T-helper 2 cell treated with Interferon-gamma antibody and Interleukin-4, amounts not matched to agents 100 ng/mL and 5 ng/mL, for 36 hours (primary cell): Measurements from ENCODE around the gene GRIA1. TPM values are rescaled to one million over a fixed set of nuclear protein-coding genes. Genes with fewer than 3 reads are reported as not detected.

ENCODE experiments used
- intact Hi-C: fragments of 100-400 bp; cut with micrococcal nuclease; formaldehyde crosslinking; loops from one replicate; pipeline ENCODE4 v1.15.1; 2023
- total RNA-seq: library from RNA; stranded (reverse); gene quantifications from 2 replicates; pipeline ENCODE4 v1.2.3, GENCODE V29; 2022

Gene GRIA1
- total RNA-seq, 1 donor from 2014 or later = not detected

- intact Hi-C loops = no loop called here
These were observed 8.0 kb downstream of the GRIA1 start for GRCh38 chr5:153498516-153498915.

DNA sequence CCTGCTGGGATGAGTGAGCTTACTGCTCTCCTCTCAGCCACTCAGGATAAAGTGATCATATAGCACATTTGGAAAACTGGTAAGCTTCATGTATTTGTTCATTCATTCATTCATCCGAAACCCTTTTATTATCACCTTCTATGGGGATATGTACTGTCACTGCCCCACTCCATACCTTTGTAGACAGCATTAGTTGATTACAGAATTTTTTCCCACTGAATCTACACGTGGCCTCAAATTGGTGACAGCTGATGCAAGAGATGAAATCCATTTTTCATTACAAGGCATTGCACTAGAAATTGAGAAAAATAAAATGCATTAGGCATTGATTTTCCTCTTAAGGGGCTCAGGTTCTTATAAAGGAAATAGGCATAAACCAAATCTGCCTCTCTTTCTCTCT lies 9.7 kb downstream of the GRIA1 start:
- intact Hi-C loops = no loop called here

- intact Hi-C loops = no loop called here
These were observed 14.3 kb downstream of the GRIA1 start for GRCh38 chr5:153504726-153505125.

- intact Hi-C loops = no loop called here
These were observed 18.2 kb downstream of the GRIA1 start for GRCh38 chr5:153508700-153509099.

GRCh38 chr5:153511622-153512021 lies 21.2 kb downstream of the GRIA1 start:
- intact Hi-C loops = no loop called here

DNA sequence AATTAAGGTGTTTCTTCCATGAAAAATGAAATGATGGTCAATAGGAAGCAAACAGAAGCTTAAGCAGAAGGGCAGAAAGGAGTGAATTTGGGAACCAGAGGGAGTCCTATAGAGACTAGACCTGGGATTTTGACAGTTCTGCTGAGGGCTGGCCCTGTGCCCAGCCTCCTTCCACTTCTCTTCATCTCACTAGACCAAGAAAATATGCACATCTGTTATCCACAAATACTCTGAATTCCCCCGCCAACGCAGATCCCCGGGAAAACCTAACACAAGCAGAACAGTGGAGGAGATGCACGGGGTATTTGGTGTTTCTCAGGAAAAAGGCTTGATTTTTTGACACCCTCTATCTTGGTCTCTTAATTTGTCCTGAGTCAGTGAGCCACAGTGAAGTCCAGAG lies 22.7 kb downstream of the GRIA1 start:
- intact Hi-C loops = no loop called here

- intact Hi-C loops = no loop called here
These were observed 24.8 kb downstream of the GRIA1 start for GRCh38 chr5:153515301-153515700.

GRCh38 chr5:153516504-153517240 lies 26.2 kb downstream of the GRIA1 start:
- intact Hi-C loops = no loop called here

DNA sequence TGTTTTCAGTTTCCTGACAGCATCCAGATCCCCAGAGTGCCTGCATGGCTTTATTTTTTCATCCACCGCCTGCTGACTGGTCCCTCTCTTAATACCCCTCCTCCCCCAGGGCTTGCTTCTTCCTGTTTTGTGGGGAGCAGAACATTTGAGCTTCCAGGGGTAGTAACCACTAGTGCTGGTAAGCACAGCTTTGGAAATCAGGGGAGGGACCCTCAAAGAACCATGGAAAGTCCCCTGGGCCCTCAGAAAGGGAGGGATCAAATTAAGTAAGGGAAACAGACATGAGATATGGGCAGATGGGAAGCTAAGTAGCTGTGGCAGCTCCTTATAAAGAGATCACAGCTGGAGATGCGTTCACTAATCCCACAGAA lies 26.8 kb downstream of the GRIA1 start:
- intact Hi-C loops = no loop called here

DNA sequence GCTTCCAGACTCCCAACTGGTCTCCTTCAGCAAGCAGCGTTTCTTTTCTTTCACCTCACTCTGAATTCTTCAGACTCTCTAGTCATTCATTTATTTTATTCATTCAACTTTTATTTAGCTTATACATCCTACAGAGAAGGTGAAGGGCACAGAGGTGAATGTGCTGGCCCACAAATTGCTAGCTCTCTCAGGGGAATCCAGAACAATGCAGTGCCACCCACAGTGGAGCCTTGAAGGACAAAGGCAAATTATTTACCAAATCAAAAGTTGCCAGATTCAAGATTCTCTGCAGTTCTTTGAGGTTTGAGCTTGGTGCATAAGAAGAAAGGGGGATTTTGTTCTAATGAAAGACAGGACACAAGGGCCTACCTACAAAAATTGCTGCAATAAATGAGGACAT lies 29.7 kb downstream of the GRIA1 start:
- intact Hi-C loops = no loop called here

GRCh38 chr5:153520952-153521351 lies 30.5 kb downstream of the GRIA1 start:
- intact Hi-C loops = no loop called here

GRCh38 chr5:153523211-153523610 lies 32.7 kb downstream of the GRIA1 start:
- intact Hi-C loops = no loop called here

DNA sequence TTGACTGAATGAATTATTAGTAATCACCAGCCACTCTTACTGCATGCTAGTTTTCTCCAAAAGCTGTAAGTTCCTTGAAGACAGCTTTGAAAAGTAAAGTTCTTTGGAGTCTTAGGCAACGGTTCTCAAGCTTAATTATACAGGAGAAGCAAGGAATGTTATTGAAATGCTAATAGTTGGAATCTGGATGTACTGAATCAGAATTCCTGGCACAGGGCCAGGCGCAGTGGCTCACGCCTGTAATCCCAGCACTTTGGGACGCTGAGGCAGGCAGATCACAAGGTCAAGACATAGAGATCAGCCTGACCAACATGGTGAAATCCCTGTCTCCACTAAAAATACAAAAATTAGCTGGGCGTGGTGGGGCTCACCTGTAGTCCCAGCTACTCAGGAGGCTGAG lies 33.4 kb downstream of the GRIA1 start:
- intact Hi-C loops = no loop called here

- intact Hi-C loops = no loop called here
These were observed 35.1 kb downstream of the GRIA1 start for GRCh38 chr5:153525536-153525935.

GRCh38 chr5:153530357-153531143 lies 40.1 kb downstream of the GRIA1 start:
- intact Hi-C loops = no loop called here

DNA sequence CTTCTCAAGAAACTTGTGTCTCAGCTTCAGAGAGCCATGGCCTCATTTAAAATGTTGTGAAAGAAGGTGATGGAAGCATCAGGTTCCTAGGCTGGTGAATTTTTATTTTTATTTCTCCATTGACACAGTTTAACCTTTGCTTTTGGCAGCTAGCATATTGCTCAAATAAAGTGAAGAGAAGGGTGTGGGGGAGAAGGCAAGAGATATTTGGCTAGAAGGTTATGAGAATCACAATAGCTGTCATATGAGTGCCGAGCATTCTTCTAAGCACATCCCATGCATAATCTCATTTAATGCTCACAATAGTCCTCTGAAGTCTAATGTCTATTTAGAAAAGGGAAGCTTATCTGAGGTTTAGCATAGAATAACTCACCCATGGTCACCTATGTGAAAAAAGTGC lies 43.1 kb downstream of the GRIA1 start:
- intact Hi-C loops = no loop called here

GRCh38 chr5:153534102-153534501 lies 43.6 kb downstream of the GRIA1 start:
- intact Hi-C loops = no loop called here

DNA sequence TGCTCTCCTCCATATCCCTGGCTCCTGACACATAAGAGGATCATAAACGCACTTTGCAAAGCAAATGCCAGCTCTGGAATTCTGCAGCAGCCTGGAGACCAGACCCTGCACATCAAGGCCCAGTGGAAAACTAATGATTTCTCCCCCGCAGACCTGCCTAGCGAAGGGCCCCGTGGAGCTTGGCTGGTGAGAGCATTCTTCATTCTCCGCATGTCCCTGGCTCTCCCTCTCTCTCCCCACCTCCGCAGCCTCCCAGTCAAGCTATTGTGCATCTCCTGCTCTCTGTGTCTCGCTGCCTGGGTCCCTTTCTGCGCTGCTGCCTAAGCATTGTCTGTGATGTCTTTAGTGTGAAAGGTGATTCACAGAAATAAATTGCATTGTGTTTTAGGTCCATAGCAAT lies 46.7 kb downstream of the GRIA1 start:
- intact Hi-C loops = no loop called here

- intact Hi-C loops = no loop called here
These were observed 49.5 kb downstream of the GRIA1 start for GRCh38 chr5:153539983-153540382.

GRCh38 chr5:153542536-153542935 lies 52.1 kb downstream of the GRIA1 start:
- intact Hi-C loops = no loop called here

DNA sequence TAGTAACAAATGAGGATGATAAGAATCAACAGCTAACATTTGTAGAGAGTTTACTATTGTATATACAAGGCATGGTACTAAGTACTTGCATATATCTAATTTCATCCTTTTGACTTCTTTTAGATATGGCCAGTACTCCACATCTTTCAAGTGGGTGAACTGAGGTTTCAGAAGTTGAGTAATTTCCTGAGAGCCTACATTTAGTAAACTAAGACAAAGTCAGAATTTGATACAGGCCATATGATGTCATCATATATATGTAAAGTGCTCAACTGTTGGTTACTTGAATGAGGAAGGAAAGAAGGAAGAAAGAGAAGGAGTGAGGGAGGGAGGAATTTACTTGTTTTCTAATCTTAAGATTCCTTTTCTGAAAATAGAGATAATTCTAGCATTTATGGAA lies 52.8 kb downstream of the GRIA1 start:
- intact Hi-C loops = no loop called here

DNA sequence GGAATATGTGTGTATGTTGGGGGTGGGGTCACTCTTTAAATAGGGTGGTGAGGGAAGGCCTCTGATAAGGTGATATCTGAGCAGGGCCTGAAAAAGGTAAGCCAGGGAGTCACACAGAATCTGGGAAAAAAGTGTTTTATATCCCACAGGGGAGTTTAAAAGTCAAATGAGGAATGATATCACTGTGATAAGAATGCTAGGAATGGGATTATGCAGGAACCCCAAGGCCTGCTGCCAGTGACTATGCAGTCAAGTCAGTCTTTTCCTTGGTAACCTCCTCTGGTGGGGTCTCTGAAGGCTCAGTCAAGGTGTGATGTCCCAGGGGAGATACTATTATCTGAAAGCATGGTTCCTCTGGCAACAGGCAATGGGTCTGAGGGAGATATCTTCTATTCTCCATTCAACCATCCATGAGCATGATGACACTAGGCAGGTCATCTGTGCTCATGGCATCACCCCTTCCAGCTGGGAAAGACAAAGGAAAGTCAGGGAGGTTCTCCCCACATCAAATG lies 53.5 kb downstream of the GRIA1 start:
- intact Hi-C loops = no loop called here

DNA sequence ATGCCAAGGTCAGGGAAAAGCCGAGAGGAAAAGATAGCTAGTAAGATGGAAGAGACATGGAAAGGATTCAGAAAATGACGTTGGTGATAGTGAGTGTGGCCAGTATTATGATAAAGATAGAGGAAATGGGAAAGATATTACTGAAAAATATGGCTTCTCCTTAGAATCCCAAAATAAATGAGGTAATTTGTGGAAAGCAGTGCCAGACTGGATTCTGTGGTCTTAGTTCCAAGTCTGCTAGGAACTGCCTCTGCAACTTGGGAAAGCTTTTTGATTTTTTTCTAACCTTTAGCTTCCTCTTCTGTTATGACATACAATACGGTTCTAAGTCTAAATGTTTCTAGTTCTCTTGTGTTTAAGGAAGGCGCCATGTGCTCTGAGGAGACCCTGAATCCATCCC lies 54.2 kb downstream of the GRIA1 start:
- intact Hi-C loops = no loop called here
